ENCODE measurements around the gene MRTO4. TPM values are rescaled to one million over a fixed set of nuclear protein-coding genes. Genes with fewer than 3 reads are reported as not detected.

Gene MRTO4
- total and polyA plus RNA-seq, 9 of the 15 experiments (the other 6 are each of a cell fraction or from before 2014, with no cell fraction given): 62.0 to 173 (median 146) TPM

- in situ Hi-C loops (cut with MboI) (no loop called here), intact Hi-C loops (cut with micrococcal nuclease) (no loop called here)
- DNase-seq (ENCODE audit: extremely low read depth in 1 of 4, low spot score in 3 of 4) (no peak), ATAC-seq (no peak), FAIRE-seq (no peak)
- Histone ChIP-seq H3K9ac (ENCODE audit: insufficient read depth in 1 of 2, low read depth in 2 of 2, low read length in 2 of 2) (no peak overlapping the region), H3K79me2 (ENCODE audit: control insufficient read depth, insufficient read depth, low read length) (no peaks in the 10 kb centered on the region), H2AFZ (ENCODE audit: low read depth, low read length) (no peak overlapping the region), H3K36me3 (ENCODE audit: control insufficient read depth, insufficient read depth, low read length) (peaks cover 90% of the 10 kb centered on the region), H3K9me3 (replicated peaks; ENCODE audit: control insufficient read depth, insufficient read depth, low read depth, low read length) (no peaks in the 10 kb centered on the region), H3K4me3 (no peak overlapping the region), H4K20me1 (replicated peaks; ENCODE audit: control insufficient read depth, insufficient read depth, low read length) (peaks cover 3% of the 10 kb centered on the region; the same call in 1 of the 2 replicates), H3K27me3 (ENCODE audit: control insufficient read depth in 2 of 2, insufficient read depth in 2 of 2, low read length in 2 of 2) (no peaks in the 10 kb centered on the region), H3K9me1 (ENCODE audit: control insufficient read depth, insufficient read depth, low read length) (no peaks in the 10 kb centered on the region), H3K27ac (ENCODE audit: extremely low read depth, low read depth, low read length) (no peak overlapping the region), H3K4me1 (replicated peaks in 1 of 2; ENCODE audit: control insufficient read depth in 2 of 2, insufficient read depth in 2 of 2, low read length in 2 of 2) (no peaks in the 10 kb centered on the region), H3K4me2 (ENCODE audit: insufficient read depth, low read length) (no peak overlapping the region)
- WGBS (ENCODE audit: insufficient coverage, low coverage, missing lambda C conversion rate): 94% methylated on average over 3 of the region's 3 CpGs
- ChIA-PET POLR2A (interaction anchor here (0.8 to 2.0 kb wide), 8 partner anchors 10 to 326 kb away, joined by 3 to 9 read pairs (median 4); partner anchors contain the start of genes EMC1 and MRTO4), CTCF (ENCODE audit: low intra/inter-chr PET ratio) (interaction anchor here (0.5 to 0.6 kb wide), 2 partner anchors 103 to 224 kb away, joined by 4 to 8 read pairs; no protein-coding TSS in a partner anchor)
- BruUV-seq (replicated peaks): no TSS peak
- TF ChIP-seq BCOR (IDR thresholded peaks at IDR 0.05): no peak
- TF ChIP-seq, protein P1, sequence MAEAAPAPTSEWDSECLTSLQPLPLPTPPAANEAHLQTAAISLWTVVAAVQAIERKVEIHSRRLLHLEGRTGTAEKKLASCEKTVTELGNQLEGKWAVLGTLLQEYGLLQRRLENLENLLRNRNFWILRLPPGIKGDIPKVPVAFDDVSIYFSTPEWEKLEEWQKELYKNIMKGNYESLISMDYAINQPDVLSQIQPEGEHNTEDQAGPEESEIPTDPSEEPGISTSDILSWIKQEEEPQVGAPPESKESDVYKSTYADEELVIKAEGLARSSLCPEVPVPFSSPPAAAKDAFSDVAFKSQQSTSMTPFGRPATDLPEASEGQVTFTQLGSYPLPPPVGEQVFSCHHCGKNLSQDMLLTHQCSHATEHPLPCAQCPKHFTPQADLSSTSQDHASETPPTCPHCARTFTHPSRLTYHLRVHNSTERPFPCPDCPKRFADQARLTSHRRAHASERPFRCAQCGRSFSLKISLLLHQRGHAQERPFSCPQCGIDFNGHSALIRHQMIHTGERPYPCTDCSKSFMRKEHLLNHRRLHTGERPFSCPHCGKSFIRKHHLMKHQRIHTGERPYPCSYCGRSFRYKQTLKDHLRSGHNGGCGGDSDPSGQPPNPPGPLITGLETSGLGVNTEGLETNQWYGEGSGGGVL (CRISPR knock-in tag; IDR thresholded peaks at IDR 0.05): no peak
- no peak for TF ChIP-seq MEIS2 (IDR thresholded peaks at IDR 0.05; ENCODE audit: partially characterized antibody)
- no peak for TF ChIP-seq ESRRA (IDR thresholded peaks at IDR 0.05; ENCODE audit: borderline replicate concordance, low read depth)
- no peak for TF ChIP-seq ZBTB26 (CRISPR knock-in tag; IDR thresholded peaks at IDR 0.05)
- TF ChIP-seq FOS (IDR thresholded peaks at IDR 0.05; ENCODE audit: extremely low read depth, insufficient read length): no peak
- TF ChIP-seq, protein P2, sequence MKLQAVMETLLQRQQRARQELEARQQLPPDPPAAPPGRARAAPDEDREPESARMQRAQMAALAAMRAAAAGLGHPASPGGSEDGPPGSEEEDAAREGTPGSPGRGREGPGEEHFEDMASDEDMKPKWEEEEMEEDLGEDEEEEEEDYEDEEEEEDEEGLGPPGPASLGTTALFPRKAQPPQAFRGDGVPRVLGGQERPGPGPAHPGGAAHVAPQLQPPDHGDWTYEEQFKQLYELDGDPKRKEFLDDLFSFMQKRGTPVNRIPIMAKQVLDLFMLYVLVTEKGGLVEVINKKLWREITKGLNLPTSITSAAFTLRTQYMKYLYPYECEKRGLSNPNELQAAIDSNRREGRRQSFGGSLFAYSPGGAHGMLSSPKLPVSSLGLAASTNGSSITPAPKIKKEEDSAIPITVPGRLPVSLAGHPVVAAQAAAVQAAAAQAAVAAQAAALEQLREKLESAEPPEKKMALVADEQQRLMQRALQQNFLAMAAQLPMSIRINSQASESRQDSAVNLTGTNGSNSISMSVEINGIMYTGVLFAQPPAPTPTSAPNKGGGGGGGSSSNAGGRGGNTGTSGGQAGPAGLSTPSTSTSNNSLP (IDR thresholded peaks at IDR 0.05; ENCODE audit: borderline replicate concordance, low read depth, low read length): no peak
- no peak for TF ChIP-seq CBX5 (IDR thresholded peaks at IDR 0.05; ENCODE audit: borderline replicate concordance, low read depth)
- TF ChIP-seq CREBBP (IDR thresholded peaks at IDR 0.05; ENCODE audit: low read depth, low read length): no peak
- no peak for TF ChIP-seq RBM34 (IDR thresholded peaks at IDR 0.05; ENCODE audit: borderline replicate concordance, insufficient read depth, low read length)
- no peak for TF ChIP-seq RFX1 (IDR thresholded peaks at IDR 0.05)
- no peak for TF ChIP-seq SOX6 (IDR thresholded peaks at IDR 0.05)
- TF ChIP-seq MAZ (CRISPR knock-in tag; conservative IDR thresholded peaks at IDR 0.05 in 1 of 2, IDR thresholded peaks at IDR 0.05 in 1 of 2): no peak
Measured at GRCh38 chr1:19234224-19234623, 17.4 kb upstream of the MRTO4 start.

Data from K562 (cell line).